Activated B cell treated with CpG ODN at 0.5 μM for 24 hours (primary cell): ENCODE measurements around the gene CEMIP2. TPM values are rescaled to one million over a fixed set of nuclear protein-coding genes. Genes with fewer than 3 reads are reported as not detected.

Source experiments
- ATAC-seq: fragments of 200-7000 bp; cut with Tn5 transposase; one replicate; pipeline ENCODE4 v1.10.0; 2021; ENCODE audit warnings: low read depth, mild to moderate bottlenecking, moderate library complexity
- CTCF ChIA-PET: fragments of 350-600 bp; sonication (Branson Sonifier 250); formaldehyde crosslinking; loops from one replicate; lab custom pipeline; 2021; ENCODE audit warnings: antibody characterized with exemption; lab: Charles Lee
- POLR2A ChIA-PET: fragments of 350-600 bp; sonication (Branson Sonifier 250); formaldehyde crosslinking; loops from one replicate; lab custom pipeline; 2021; ENCODE audit warnings: antibody characterized with exemption; lab: Charles Lee
- DNase-seq: peaks from one replicate; pipeline ENCODE4 v3.0.0; 2022
- H3K27ac Mint-ChIP-seq: one replicate; pipeline ENCODE4 v1.8.0; 2020; ENCODE audit warnings: mixed read lengths
- H3K27me3 Mint-ChIP-seq: one replicate; pipeline ENCODE4 v1.8.0; 2021; ENCODE audit warnings: mixed read lengths
- H3K36me3 Mint-ChIP-seq: one replicate; pipeline ENCODE4 v1.8.0; 2021; ENCODE audit warnings: low read depth, mixed read lengths
- H3K4me1 Mint-ChIP-seq: one replicate; pipeline ENCODE4 v1.8.0; 2021; ENCODE audit warnings: mixed read lengths
- H3K4me3 Mint-ChIP-seq: one replicate; pipeline ENCODE4 v1.8.0; 2020; ENCODE audit warnings: mild to moderate bottlenecking, mixed read lengths
- H3K9me3 Mint-ChIP-seq: one replicate; pipeline ENCODE4 v1.8.0; 2020; ENCODE audit warnings: mixed read lengths
- CTCF ChIP-seq: fragments of 200-600 bp; IDR thresholded peaks from one replicate; pipeline ENCODE4 v1.8.0; 2022; ENCODE audit warnings: antibody characterized with exemption, mild to moderate bottlenecking
- intact Hi-C: fragments of 100-400 bp; cut with micrococcal nuclease; formaldehyde crosslinking; loops from one replicate; pipeline ENCODE4 v1.15.1; 2024
- total RNA-seq: library from RNA; stranded (reverse); gene quantifications from 2 replicates; pipeline ENCODE4 v1.2.3, GENCODE V29; 2022

The CEMIP2 gene
- total RNA-seq, 1 donor from 2014 or later, result 25.5 TPM

- peaks cover 8% of the 10 kb centered on the region for H3K4me1 Mint-ChIP-seq
- POLR2A ChIA-PET, result no interaction called here
- ATAC-seq, result no peak
Observed at GRCh38 chr9:71655778-71656177, 112.5 kb downstream of the CEMIP2 start.

GRCh38 chr9:71655141-71655540 is 113.2 kb downstream of the CEMIP2 start:
- DNase-seq, result no peak
- intact Hi-C loops, result no loop called here
- TF ChIP-seq CTCF, result no peak
- Mint-ChIP-seq H3K36me3 (no peaks in the 10 kb centered on the region), H3K4me3 (no peak overlapping the region), H3K9me3 (peaks cover 16% of the 10 kb centered on the region), H3K4me1 (peaks cover 8% of the 10 kb centered on the region), H3K27me3 (peaks cover 5% of the 10 kb centered on the region), H3K27ac (no peak overlapping the region)
- no peak for ATAC-seq
- ChIA-PET POLR2A (no interaction called here), CTCF (no interaction called here)

More at GRCh38 chr9:71655778-71656177, 112.5 kb downstream of the CEMIP2 start:
- Mint-ChIP-seq H3K4me3 (no peak overlapping the region), H3K27me3 (peaks cover 5% of the 10 kb centered on the region), H3K36me3 (no peaks in the 10 kb centered on the region), H3K9me3 (peaks cover 16% of the 10 kb centered on the region), H3K27ac (no peak overlapping the region)
- intact Hi-C loops, result no loop called here
- DNase-seq, result no peak
- TF ChIP-seq CTCF, result no peak
- CTCF ChIA-PET, result no interaction called here

GRCh38 chr9:71652480-71652879 is 115.8 kb downstream of the CEMIP2 start:
- H3K27me3 Mint-ChIP-seq, result peaks cover 4% of the 10 kb centered on the region
- ChIA-PET CTCF (no interaction called here), POLR2A (no interaction called here)
- DNase-seq (no peak), ATAC-seq (no peak)
- H3K4me3 Mint-ChIP-seq, result no peak overlapping the region
- intact Hi-C loops, result no loop called here
- H3K4me1 Mint-ChIP-seq, result peaks cover 9% of the 10 kb centered on the region
- TF ChIP-seq CTCF, result no peak
- H3K36me3 Mint-ChIP-seq, result no peaks in the 10 kb centered on the region
- H3K9me3 Mint-ChIP-seq, result peaks cover 9% of the 10 kb centered on the region
- H3K27ac Mint-ChIP-seq, result no peak overlapping the region

GRCh38 chr9:71648453-71648852 is 119.9 kb downstream of the CEMIP2 start:
- peaks cover 9% of the 10 kb centered on the region for H3K27me3 Mint-ChIP-seq
- DNase-seq (no peak), ATAC-seq (no peak)
- no peaks in the 10 kb centered on the region for H3K9me3 Mint-ChIP-seq
- H3K27ac Mint-ChIP-seq, result no peak overlapping the region
- peaks cover 17% of the 10 kb centered on the region for H3K4me1 Mint-ChIP-seq
- no peak for TF ChIP-seq CTCF
- H3K36me3 Mint-ChIP-seq, result no peaks in the 10 kb centered on the region
- H3K4me3 Mint-ChIP-seq, result no peak overlapping the region
- intact Hi-C loops, result no loop called here
- ChIA-PET CTCF (no interaction called here), POLR2A (no interaction called here)

- ChIA-PET CTCF (interaction anchor here (1.3 to 1.6 kb wide), 2 partner anchors 70 to 159 kb away, joined by 3 to 5 read pairs; no protein-coding TSS in a partner anchor), POLR2A (interaction anchor here (0.5 kb wide), 2 partner anchors 22 to 69 kb away, joined by 3 to 6 read pairs; no protein-coding TSS in a partner anchor)
- Mint-ChIP-seq H3K4me1 (peaks cover 12% of the 10 kb centered on the region), H3K36me3 (no peaks in the 10 kb centered on the region), H3K27me3 (peaks cover 9% of the 10 kb centered on the region), H3K27ac (no peak overlapping the region), H3K4me3 (peak overlapping the region; percentile 29), H3K9me3 (no peaks in the 10 kb centered on the region)
- ATAC-seq, result no peak
- intact Hi-C loops, result no loop called here
- DNase-seq, result no peak
- no peak for TF ChIP-seq CTCF
Observed at GRCh38 chr9:71647094-71647591, 121.2 kb downstream of the CEMIP2 start.
